ENCODE data around the gene MS4A13. TPM values are rescaled to one million over a fixed set of nuclear protein-coding genes. Genes with fewer than 3 reads are reported as not detected.
"Not testable (repeated sequence)": the region's sequence is repeated elsewhere in the genome, so short reads cannot be mapped to it uniquely, and the experiment has no call there.

Gene MS4A13, protein sequence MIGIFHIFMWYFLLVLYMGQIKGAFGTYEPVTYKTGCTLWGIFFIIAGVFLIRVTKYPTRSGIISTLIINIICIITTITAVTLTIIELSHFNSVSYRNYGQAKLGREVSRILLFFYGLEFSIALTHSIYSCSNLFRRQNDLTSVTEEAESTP
- total RNA-seq = not detected

DNA sequence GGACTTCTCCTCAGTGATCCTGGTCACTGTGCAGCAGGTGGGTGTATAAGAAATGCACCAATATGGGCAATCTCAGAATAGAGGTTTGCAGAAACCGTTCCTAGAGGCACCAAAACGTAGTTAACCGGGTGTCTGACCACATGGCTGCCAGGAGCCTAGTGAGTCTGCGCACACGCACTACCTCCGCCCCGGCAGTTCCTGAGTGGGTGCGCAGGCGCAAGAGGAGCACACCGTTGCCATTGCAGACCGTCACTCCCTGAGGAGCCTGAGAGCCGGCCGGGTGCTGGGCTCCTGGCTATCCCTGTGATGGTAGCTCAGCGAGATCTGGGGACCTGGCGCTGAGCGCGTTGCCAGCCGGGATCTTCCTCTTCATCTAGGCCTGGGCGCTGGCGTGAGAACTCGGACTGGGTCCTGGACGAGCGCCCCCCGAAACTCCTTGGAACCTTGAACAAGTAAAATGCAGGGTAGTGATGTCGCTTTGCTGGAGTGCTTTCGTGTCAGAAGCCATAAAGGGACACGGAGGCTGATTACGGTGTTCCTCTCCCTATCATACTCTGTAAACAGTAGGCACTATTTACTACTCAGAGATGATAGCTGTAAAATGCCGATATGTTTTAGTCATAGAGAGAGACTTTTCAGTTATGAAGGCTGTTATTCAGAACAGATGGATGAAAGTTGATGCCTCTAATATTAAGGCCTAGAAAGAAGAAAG, at the start of gene MS4A13:
MS4A13 (plus strand) TSS at position 249 of the 712 bp plus-strand sequence. CDS start 2,692 bp downstream, outside the sequence.
- ATAC-seq = no peak

DNA sequence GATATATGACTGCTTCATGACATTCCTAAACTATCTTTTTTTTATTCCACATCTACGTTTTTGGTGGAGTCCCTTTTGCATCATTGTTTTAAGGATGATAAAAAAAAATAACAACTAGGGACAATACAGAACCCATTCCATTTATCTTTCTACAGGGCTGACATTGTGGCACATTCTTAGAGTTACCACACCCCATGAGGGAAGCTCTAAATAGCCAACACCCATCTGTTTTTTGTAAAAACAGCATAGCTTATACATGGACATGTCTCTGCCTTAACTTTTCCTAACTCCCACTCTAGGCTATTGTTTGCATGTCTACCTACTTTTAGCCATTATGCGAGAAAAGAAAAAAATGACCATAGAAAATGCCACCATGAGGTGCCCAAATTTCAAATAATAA, 46.4 kb upstream of the MS4A13 start:
- no peak for ATAC-seq

DNA sequence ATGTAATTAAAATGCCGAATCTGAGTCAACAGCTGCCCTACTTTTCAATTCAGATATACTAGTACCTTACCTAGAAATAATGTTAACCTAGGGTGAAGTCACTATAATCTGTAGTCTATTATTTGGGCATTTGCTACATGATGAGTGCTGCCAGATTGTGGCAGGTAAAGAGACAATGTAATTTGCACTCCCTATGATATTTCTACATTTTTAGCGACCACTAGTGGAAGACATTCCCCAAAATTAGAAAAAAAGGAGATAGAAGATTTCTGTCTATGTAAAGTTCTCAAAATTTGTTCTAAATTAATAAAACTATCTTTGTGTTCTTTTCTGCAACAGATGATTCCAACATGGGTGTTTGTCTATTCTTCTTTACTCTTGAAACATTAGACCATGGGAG, 45.5 kb upstream of the MS4A13 start:
- ATAC-seq = no peak

GRCh38 chr11:60477035-60477445, 38.2 kb upstream of the MS4A13 start:
- no peak for ATAC-seq

GRCh38 chr11:60482361-60482760, 32.8 kb upstream of the MS4A13 start:
- peak; percentile 55 for ATAC-seq

DNA sequence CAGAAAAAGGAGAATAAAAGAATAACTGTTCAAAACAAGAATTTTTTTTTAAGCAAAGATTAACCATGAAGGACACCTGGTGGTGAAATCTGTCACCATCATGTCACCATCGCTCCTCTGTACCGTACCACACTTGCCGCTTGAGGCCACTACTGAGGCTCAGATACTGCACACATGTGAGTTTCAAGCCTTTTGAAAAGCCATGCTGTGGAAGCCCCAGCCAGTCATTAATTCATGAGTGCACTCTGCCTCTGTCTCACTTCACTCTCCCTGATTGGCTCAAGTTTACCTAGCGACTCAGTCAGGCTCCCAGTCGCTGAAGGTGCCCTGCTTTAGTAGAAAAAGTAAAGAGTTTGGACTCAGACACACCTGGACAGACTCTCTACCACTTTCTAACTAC, 29.2 kb upstream of the MS4A13 start:
- ATAC-seq = peak; percentile 60

- ATAC-seq = no peak
These were observed 22.6 kb upstream of the MS4A13 start, which contains the start of gene MS4A12 for GRCh38 chr11:60492488-60493009. Gene MS4A12 (plus strand): TSS chr11:60492778. CDS start chr11:60497319, 4,541 bp downstream.

DNA sequence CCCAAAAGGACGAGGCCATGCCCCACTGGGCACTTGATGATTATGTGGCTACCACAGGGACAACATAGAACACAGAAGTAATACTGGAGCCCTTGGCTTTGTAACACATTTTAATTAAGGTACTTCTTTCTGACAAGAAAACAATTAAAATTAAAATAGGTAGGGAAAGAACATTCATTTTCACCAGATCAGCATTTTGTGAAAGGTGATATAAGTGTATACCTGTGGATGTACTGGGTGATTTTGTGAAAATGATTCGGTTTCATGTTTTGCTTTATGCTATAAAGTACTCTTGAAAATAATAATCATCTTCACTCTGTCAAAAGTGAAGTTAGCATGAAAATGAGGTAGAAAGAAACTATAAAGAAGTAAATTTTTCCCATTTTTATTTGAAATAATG, 21.7 kb upstream of the MS4A13 start:
- no peak for ATAC-seq

DNA sequence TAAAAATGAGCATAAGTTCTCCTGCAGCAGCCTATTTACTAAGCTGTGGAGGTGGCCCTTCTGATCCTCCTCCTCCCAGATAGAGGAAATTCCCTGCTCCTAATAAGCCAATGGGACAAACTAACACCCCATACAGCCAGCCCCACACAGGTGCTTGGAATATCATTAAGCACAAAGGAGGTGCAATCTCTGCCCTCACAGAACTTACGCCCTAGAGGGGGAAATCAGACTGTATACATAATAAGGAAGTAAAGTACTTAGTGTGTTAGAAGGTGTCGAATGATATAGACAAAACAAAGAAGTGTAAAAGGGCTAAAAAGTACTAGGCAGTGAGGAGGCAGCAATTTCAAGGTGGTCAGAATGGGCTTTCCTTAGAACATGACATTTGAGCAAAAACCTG, 16.8 kb upstream of the MS4A13 start:
- ATAC-seq = no peak

GRCh38 chr11:60498853-60499252, 16.3 kb upstream of the MS4A13 start:
- peak; percentile 41 for ATAC-seq

GRCh38 chr11:60500276-60500910, 14.8 kb upstream of the MS4A13 start:
- no peak for ATAC-seq

DNA sequence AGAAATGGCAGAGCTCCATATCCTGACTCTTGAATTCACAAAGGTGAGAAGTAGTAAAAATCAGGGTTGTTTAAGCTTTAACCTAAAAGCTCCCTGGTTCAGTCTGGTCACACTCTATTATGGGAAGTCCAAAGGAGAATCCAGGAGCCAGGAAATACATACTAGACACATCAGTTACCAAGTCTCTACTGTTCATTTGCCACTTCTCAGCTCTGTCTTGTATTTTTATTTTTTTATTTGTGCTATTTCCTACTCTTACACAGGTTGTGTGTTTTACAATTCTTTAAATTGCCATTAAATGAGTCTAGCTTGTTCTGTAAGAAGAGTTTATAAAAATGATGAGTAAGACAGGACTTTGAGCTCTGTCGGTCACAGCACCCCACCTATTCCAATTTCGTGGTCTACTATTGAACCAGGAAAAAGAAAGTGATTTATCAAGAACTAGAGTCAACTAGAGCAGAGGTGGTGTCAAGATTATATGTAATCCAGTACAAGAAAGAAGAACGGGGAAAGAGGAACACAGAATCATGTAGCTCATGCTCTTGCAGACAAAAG, 12.9 kb upstream of the MS4A13 start:
- no peak for ATAC-seq

DNA sequence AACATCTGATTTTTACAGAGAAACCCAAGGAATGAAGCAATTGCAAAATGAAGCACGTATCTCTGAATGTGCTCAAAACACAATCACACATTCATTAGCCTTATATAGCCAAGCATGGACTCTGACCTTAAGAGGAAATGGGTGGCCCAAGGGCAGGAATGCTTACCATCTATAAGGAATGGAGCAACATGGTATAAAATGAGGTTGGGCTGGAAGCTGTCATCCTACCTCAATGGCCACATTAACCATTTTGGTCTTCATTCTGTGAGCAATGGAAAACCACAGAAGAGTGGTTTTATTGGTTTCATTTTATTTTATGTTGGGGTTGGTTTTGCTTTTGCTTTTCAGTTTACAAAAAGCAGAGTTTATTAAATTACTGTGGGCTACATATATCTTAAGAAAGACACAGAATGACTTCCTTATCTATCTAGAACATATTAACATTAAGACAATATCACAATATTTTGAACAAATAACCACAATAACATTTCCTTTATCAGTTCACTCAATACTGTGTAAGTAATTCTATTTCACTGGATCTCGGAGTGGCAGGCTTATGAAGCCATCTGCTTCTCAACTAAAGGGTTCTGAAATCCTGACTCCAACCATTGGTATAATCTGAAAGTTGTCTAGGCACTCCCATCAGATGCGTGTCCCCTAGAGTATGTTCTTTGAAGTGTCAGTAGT, 10.8 kb upstream of the MS4A13 start:
- no peak for ATAC-seq

DNA sequence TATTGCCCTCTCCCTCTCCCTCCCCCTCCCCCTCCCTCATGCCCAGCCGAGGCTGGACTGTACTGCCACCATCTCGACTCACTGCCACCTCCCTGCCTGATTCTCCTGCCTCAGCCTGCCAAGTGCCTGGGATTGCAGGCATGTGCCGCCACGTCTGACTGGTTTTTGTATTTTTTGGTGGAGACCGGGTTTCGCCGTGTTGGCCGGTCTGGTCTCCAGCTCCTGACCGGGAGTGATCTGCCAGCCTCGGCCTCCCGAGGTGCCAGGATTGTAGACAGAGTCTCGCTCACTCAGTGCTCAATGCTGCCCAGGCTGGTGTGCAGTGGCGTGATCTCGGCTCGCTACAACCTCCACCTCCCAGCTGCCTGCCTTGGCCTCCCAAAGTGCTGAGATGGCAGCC, 5.6 kb upstream of the MS4A13 start:
- ATAC-seq = not testable (repeated sequence)

- not testable (repeated sequence) for ATAC-seq
These were observed 5.0 kb upstream of the MS4A13 start for GRCh38 chr11:60510209-60510608.

DNA sequence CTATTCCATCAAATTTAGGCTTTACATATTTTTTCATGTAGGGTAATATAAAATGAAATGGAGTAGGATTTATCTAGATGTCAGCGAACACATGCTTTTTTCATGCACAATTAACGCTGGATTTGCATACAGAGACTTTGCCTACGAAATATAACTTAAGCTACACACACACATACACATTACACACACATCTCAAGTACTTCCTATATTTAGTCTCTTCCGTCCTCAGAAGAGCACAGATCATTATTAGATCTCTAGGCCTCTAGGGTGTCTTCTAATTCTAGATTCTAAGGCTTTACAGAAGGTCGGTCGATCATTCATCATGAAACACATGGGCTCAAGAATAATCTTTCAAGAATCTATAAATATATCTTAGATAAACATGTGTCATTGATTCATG, 3.8 kb upstream of the MS4A13 start:
- no peak for ATAC-seq

GRCh38 chr11:60512651-60513225, 2.5 kb upstream of the MS4A13 start:
- ATAC-seq = no peak

GRCh38 chr11:60513496-60514460, 1.4 kb upstream of the MS4A13 start:
- ATAC-seq = no peak

DNA sequence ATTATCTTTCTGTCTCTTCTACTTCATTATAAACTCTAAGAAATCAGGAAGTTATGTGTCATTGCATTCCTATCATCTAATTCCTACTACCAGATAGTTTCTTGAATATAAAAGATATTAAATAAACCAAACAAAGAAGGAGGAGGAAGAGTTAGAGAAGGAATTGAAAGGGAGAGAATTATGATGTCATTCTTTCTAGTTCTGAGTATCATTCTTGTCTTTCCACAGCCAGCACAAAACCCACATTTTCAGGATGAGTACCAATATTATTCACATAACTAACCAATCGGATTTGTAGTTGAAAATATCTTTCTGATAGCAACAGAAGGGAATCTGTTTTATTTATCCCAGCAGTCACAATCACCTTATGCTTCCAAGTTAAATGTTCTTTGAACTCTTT, 13.3 kb downstream of the MS4A13 start:
- ATAC-seq = no peak

DNA sequence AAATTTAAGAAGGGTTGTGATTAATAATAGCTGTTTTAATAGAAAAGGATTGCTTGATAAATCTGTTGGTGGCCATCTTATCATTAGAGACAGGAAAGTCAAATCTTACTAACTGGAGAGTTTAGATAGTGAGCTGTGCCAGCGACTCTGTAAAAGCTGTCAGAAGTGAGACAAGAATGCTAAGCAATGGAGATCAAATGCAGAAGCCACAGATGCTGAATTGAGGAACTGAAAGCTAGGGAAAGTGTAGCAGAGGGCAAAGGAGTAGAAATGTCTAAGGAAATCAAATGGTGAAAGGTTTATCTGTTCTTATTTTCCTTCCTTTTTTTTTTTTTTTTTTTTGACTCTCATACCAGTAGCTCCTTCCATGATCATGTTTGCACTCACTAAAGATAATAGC, 13.7 kb downstream of the MS4A13 start:
- no peak for ATAC-seq

- no peak for ATAC-seq
These were observed 15.4 kb downstream of the MS4A13 start for GRCh38 chr11:60530454-60531100.

Measured in esophagus mucosa (tissue), 1 donor.